Hair follicle dermal papilla cell (primary cell): ENCODE data around the gene KRT76. TPM values are rescaled to one million over a fixed set of nuclear protein-coding genes. Genes with fewer than 3 reads are reported as not detected.

Experiments used
- small RNA-seq: library from RNA; depleted of rRNA; stranded (forward); fragments of <200 nt; gene quantifications from one replicate; pipeline ENCODE3, GENCODE V24; 2012
- total RNA-seq: library from RNA; depleted of rRNA; stranded (reverse); fragments of >200 nt; gene quantifications from 2 replicates; pipeline ENCODE4 v1.2.3, GENCODE V29; 2012

Gene KRT76
- not detected in 2 replicates for total RNA-seq

DNA sequence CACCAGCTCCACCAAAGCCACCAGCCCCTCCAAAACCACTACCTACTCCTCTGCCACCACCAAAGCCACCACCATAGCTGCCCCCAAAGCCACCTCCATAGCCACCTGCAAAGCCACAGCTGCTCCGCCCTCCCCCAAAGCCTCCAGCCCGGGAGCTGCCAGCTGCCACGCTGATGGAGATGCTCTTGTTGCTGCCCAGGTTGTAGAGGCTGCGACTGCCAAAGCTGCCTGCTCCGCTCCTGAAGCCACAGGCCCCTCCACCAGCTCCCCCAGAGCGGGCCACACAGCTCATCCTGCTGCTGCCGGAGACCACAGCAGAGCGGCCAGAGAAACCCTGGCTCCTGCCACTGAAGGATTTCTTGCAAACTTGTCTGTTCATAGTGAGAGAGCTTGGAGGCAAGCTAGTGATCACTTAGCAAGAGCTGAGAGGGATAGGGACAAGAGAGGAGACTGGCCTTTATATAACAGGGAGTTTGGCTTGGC, at the start of gene KRT76:
Gene KRT76 (minus strand): TSS at position 433 of the 483 bp plus-strand sequence. CDS start 54 bp downstream, at position 379.

DNA sequence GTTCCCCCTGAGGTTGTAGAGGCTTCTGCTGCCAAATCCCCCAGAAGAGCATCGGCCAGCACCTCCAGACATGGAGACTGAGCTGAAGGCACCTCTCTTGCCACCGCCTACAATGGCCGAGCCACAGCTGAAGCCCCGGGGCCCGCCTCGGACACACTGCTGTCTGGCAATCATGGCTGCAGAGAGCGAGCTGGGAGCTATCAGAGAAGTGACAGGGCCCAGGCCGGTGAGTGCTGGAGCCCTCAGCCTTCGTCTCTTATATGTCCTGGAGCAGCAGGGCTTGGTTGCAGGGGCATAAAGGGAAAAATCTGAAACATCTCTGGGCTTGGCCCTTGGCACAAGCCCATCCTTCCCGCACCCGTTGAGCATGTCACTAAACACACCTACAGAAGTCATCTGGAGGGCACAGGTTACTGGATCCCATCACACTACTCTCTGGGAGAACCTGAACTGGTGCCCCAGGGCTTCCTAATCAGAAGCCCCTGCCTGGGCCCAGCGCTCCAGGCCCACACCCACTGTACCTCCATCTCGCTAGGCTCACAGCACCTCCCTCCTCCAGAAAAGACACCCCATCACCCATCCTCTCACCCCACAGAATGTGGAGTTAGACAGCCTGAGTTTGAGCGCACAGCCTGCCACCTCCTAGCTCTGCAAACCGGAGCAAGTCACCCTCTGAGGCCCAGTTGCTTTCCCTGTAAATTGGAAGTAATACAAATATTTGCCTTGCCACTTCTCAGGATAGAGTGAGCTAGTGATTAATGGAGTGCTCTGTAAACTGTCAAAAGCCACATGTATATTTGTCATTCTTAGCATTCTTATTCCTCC, 37.0 kb upstream of the KRT76 start, which contains the start of gene KRT4:
Gene KRT4 (minus strand): TSS at position 232 of the 825 bp plus-strand sequence. CDS start 58 bp downstream, at position 174.

DNA sequence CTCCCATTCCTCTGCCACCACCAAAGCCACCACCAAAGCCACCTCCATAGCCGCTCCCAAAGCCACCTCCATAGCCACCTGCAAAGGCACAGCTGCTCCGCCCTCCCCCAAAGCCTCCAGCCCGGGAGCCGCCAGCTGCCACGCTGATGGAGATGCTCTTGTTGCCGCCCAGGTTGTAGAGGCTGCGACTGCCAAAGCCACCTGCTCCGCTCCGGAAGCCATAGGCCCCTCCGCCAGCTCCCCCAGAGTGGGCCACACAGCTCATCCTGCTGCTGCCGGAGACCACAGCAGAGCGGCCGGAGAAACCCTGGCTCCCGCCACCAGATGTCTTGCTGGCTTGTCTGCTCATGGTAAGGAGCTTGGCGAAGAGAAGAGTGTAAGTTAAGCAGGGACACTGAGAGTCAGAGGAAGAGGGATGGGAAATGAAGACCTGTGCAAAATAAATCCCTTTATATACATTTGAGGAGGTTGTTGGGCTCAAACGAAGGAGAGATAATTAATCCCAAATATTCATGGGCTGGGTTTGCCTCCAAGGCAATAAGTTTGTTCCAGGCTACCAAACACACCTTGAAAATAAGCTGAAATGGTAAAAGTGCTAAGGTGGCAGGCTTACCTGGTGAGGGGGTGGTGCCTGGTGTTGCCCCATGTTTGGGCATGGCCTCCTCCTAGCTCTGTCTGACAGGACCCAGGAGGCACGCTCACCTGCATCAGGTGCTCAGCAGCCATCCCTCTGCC, 18.7 kb upstream of the KRT76 start, which contains the start of gene KRT3:
Gene KRT3 (minus strand): TSS at position 424 of the 735 bp plus-strand sequence. CDS start 75 bp downstream, at position 349.

Small RNA genes lying within 50 kb of the gene (small RNA-seq; reads per million reads assigned to genes)
- gene AC107016.2, result not detected

Other genes starting within 250 kb of the KRT76 start
- gene KRT71, start 224.2 kb downstream of the KRT76 start, total RNA-seq, result not detected in 2 replicates
- not detected in 2 replicates for gene KRT74, start 203.5 kb downstream of the KRT76 start, total RNA-seq
- gene KRT72, start 175.9 kb downstream of the KRT76 start, total RNA-seq, result not detected in 2 replicates
- not detected in 2 replicates for gene KRT73, start 158.8 kb downstream of the KRT76 start, total RNA-seq
- not detected in 2 replicates for gene KRT2, start 125.1 kb downstream of the KRT76 start, total RNA-seq
- not detected in 2 replicates for gene KRT1, start 96.9 kb downstream of the KRT76 start, total RNA-seq
- gene KRT77, start 73.8 kb downstream of the KRT76 start, total RNA-seq, result not detected in 2 replicates
- not detected in 2 replicates for gene KRT3, start 18.8 kb upstream of the KRT76 start, total RNA-seq
- not detected in 2 replicates for gene KRT4, start 36.8 kb upstream of the KRT76 start, total RNA-seq
- not detected in 2 replicates for gene KRT79, start 57.0 kb upstream of the KRT76 start, total RNA-seq
- gene KRT78, start 71.6 kb upstream of the KRT76 start, total RNA-seq, result not detected in 2 replicates
- gene KRT8, start 127.7 kb upstream of the KRT76 start, total RNA-seq, result 0.61 and 0.65 TPM in 2 replicates
- 0.81 and 1.7 TPM in 2 replicates for gene KRT18, start 171.8 kb upstream of the KRT76 start, total RNA-seq
- 859 and 1,048 TPM in 2 replicates for gene EIF4B, start 229.1 kb upstream of the KRT76 start, total RNA-seq